H9 (cell line): ENCODE data around the gene CACNA1I. TPM values are rescaled to one million over a fixed set of nuclear protein-coding genes. Genes with fewer than 3 reads are reported as not detected.

ENCODE experiments used
- DNase-seq: peaks from one replicate; pipeline ENCODE4 v3.0.0-alpha.2; 2017
- H2AFZ ChIP-seq: one replicate; pipeline ENCODE4 v1.6.1; 2013; ENCODE audit warnings: mild to moderate bottlenecking, low read length, control low read depth, moderate library complexity
- H2AK5ac ChIP-seq: 2 replicates; pipeline ENCODE4 v1.6.1; 2013; ENCODE audit warnings: low read length, control low read depth, mixed read lengths; ENCODE audit not compliant: insufficient read length
- H2BK120ac ChIP-seq: one replicate; pipeline ENCODE4 v1.6.1; 2013; ENCODE audit warnings: low read depth, mild to moderate bottlenecking, low read length, control low read depth, inconsistent platforms; ENCODE audit not compliant: poor library complexity, severe bottlenecking
- H2BK12ac ChIP-seq: 2 replicates; pipeline ENCODE4 v1.6.1; 2013; ENCODE audit warnings: low read length, control low read depth, mixed read lengths, low read depth; ENCODE audit not compliant: insufficient read length
- H2BK15ac ChIP-seq: 2 replicates; pipeline ENCODE4 v1.6.1; 2013; ENCODE audit warnings: low read depth, low read length, control low read depth
- H2BK20ac ChIP-seq: one replicate; pipeline ENCODE4 v1.6.1; 2013; ENCODE audit warnings: low read depth, mild to moderate bottlenecking, low read length, control low read depth, inconsistent platforms; ENCODE audit not compliant: poor library complexity, severe bottlenecking
- H2BK5ac ChIP-seq: 2 replicates; pipeline ENCODE4 v1.6.1; 2013; ENCODE audit warnings: low read length, control low read depth, mixed read lengths; ENCODE audit not compliant: insufficient read length
- H3K14ac ChIP-seq: 2 replicates; pipeline ENCODE4 v1.6.1; 2013; ENCODE audit warnings: low read length, control low read depth; ENCODE audit not compliant: insufficient read depth
- H3K18ac ChIP-seq: 2 replicates; pipeline ENCODE4 v1.6.1; 2013; ENCODE audit warnings: low read depth, mild to moderate bottlenecking, mixed read lengths, low read length, control low read depth; ENCODE audit not compliant: insufficient read length
- H3K23ac ChIP-seq: 2 replicates; pipeline ENCODE4 v1.6.1; 2013; ENCODE audit warnings: low read length, control low read depth, mixed read lengths, low read depth; ENCODE audit not compliant: insufficient read length
- H3K23me2 ChIP-seq: 2 replicates; pipeline ENCODE4 v1.6.1; 2013; ENCODE audit warnings: low read depth, mild to moderate bottlenecking, mixed read lengths, low read length, control low read depth; ENCODE audit not compliant: insufficient read length, poor library complexity, severe bottlenecking
- H3K27ac ChIP-seq: 2 replicates; pipeline ENCODE4 v1.5.1; 2013; ENCODE audit warnings: low read length, control low read depth, mixed read lengths, low read depth; ENCODE audit not compliant: insufficient read length
- H3K27me3 ChIP-seq: 2 replicates; pipeline ENCODE4 v1.6.1; 2013; ENCODE audit warnings: low read length, control low read depth, inconsistent platforms; ENCODE audit not compliant: insufficient read depth
- H3K4ac ChIP-seq: 2 replicates; pipeline ENCODE4 v1.6.1; 2013; ENCODE audit warnings: low read depth, mild to moderate bottlenecking, control low read depth, inconsistent platforms, low read length, moderate library complexity
- H3K4me1 ChIP-seq: 2 replicates; pipeline ENCODE4 v1.6.1; 2013; ENCODE audit warnings: low read length, control low read depth, inconsistent platforms; ENCODE audit not compliant: insufficient read depth
- H3K4me2 ChIP-seq: 2 replicates; pipeline ENCODE4 v1.6.1; 2013; ENCODE audit warnings: low read length, control low read depth, mixed read lengths; ENCODE audit not compliant: insufficient read length, insufficient read depth
- H3K56ac ChIP-seq: 2 replicates; pipeline ENCODE4 v1.6.1; 2013; ENCODE audit warnings: low read depth, mild to moderate bottlenecking, mixed read lengths, low read length, control low read depth; ENCODE audit not compliant: insufficient read length
- H3K79me1 ChIP-seq: 2 replicates; pipeline ENCODE4 v1.6.1; 2013; ENCODE audit warnings: low read depth, mild to moderate bottlenecking, moderate library complexity, low read length, control low read depth, inconsistent platforms; ENCODE audit not compliant: insufficient read depth, poor library complexity, severe bottlenecking
- H3K79me2 ChIP-seq: 2 replicates; pipeline ENCODE4 v1.6.1; 2013; ENCODE audit warnings: low read length, control low read depth, inconsistent platforms; ENCODE audit not compliant: insufficient read depth
- H3K9ac ChIP-seq: 2 replicates; pipeline ENCODE4 v1.6.1; 2013; ENCODE audit warnings: low read length, control low read depth, mixed read lengths; ENCODE audit not compliant: insufficient read length; ENCODE audit errors: extremely low read depth
- H3K9me3 ChIP-seq: one replicate; pipeline ENCODE4 v1.6.1; 2013; ENCODE audit warnings: low read depth, low read length, inconsistent platforms; ENCODE audit not compliant: control insufficient read depth
- H3T11ph ChIP-seq: one replicate; pipeline ENCODE4 v1.6.1; 2013; ENCODE audit warnings: mild to moderate bottlenecking, low read length, control low read depth, inconsistent platforms
- H4K20me1 ChIP-seq: one replicate; pipeline ENCODE4 v1.6.1; 2013; ENCODE audit not compliant: control insufficient read depth, insufficient read length, insufficient read depth
- H4K5ac ChIP-seq: 2 replicates; pipeline ENCODE4 v1.6.1; 2013; ENCODE audit warnings: low read depth, mild to moderate bottlenecking, mixed read lengths, low read length, control low read depth; ENCODE audit not compliant: insufficient read length
- H4K8ac ChIP-seq: replicated peaks from 2 replicates; pipeline ENCODE4 v1.6.1; 2013; ENCODE audit warnings: low read length, control low read depth, mixed read lengths, low read depth; ENCODE audit not compliant: insufficient read length
- H4K91ac ChIP-seq: 2 replicates; pipeline ENCODE4 v1.6.1; 2013; ENCODE audit warnings: low read depth, mild to moderate bottlenecking, moderate library complexity, mixed read lengths, low read length, control low read depth; ENCODE audit not compliant: insufficient read length
- H3K27ac Mint-ChIP-seq, 3 experiments: 2 replicates in 2 of 3; 3 replicates in 1 of 3; pipeline ENCODE4 v1.8.0; 2020 to 2021; ENCODE audit warnings: mixed read lengths in 3 of 3, mild to moderate bottlenecking in 1 of 3, moderate library complexity in 1 of 3
- H3K27me3 Mint-ChIP-seq: 2 replicates; pipeline ENCODE4 v1.8.0; 2021; ENCODE audit warnings: low read depth, mild to moderate bottlenecking, moderate library complexity, mixed read lengths
- H3K36me3 Mint-ChIP-seq, 3 experiments: 2 replicates in 2 of 3; 3 replicates in 1 of 3; pipeline ENCODE4 v1.8.0; 2020 to 2021; ENCODE audit warnings: low read depth in 3 of 3, mixed read lengths in 3 of 3; ENCODE audit not compliant: insufficient read depth in 1 of 3
- H3K4me1 Mint-ChIP-seq, 2 experiments: 2 replicates each; pipeline ENCODE4 v1.8.0; 2020; ENCODE audit warnings: mixed read lengths in 2 of 2
- H3K4me3 Mint-ChIP-seq, 2 experiments: 2 replicates in 1 of 2; 3 replicates in 1 of 2; pipeline ENCODE4 v1.8.0; 2020 to 2021; ENCODE audit warnings: mild to moderate bottlenecking in 2 of 2, mixed read lengths in 2 of 2, moderate library complexity in 1 of 2
- H3K9me3 Mint-ChIP-seq, 2 experiments: 2 replicates in 1 of 2; 3 replicates in 1 of 2; pipeline ENCODE4 v1.8.0; 2020; ENCODE audit warnings: mild to moderate bottlenecking in 2 of 2, mixed read lengths in 2 of 2, moderate library complexity in 1 of 2
- WGBS: extraction: QIAGEN DNeasy Blood & Tissue Kit; methylation state at CpG from one replicate; pipeline ENCODE4 v1.1.7; 2013; ENCODE audit warnings: missing lambda C conversion rate, low lambda C conversion rate, mixed read lengths; ENCODE audit not compliant: insufficient read length; ENCODE audit errors: extremely low coverage; 5-methylcytosine and 5-hydroxymethylcytosine counted together
- total RNA-seq: library from RNA; stranded (reverse); gene quantifications from 2 replicates; pipeline ENCODE4 v1.2.1, GENCODE V29; 2021
- TF ChIP-seq, protein P1 (sequence below): fragments of 200-600 bp; sonication (generic); conservative IDR thresholded peaks from 3 replicates; pipeline ENCODE4 v1.8.0; 2021; ENCODE audit warnings: antibody characterized with exemption, mild to moderate bottlenecking

The CACNA1I gene
- total RNA-seq, 1 experiment from 2014 or later: 0.50 TPM

GRCh38 chr22:39581303-39581702 is 10.8 kb downstream of the CACNA1I start:
- Histone ChIP-seq H3K56ac (no peak overlapping the region), H3K4me2 (no peak overlapping the region), H3T11ph (no peak overlapping the region), H3K9ac (no peak overlapping the region), H3K23me2 (no peaks in the 10 kb centered on the region), H2AFZ (no peak overlapping the region), H3K27me3 (no peaks in the 10 kb centered on the region), H4K91ac (no peak overlapping the region), H3K4ac (no peak overlapping the region), H3K79me1 (no peaks in the 10 kb centered on the region), H2AK5ac (no peak overlapping the region), H3K4me1 (no peaks in the 10 kb centered on the region), H2BK15ac (no peak overlapping the region), H3K9me3 (no peaks in the 10 kb centered on the region), H3K27ac (no peak overlapping the region), H3K14ac (no peak overlapping the region), H2BK5ac (no peak overlapping the region), H4K20me1 (no peaks in the 10 kb centered on the region), H3K23ac (no peak overlapping the region), H4K8ac (no peak overlapping the region), H3K79me2 (no peaks in the 10 kb centered on the region), H2BK20ac (no peak overlapping the region), H2BK12ac (no peak overlapping the region), H3K18ac (no peak overlapping the region), H2BK120ac (no peak overlapping the region), H4K5ac (no peak overlapping the region)
- no peak for DNase-seq
- WGBS: no CpG with 5 or more reads among the region's 8 CpGs
- peaks cover 8 to 17% of the 10 kb centered on the region in 2 experiments for H3K4me1 Mint-ChIP-seq
- H3K27me3 Mint-ChIP-seq: peaks cover 36% of the 10 kb centered on the region
- no peaks in the 10 kb centered on the region; a peak in 1 of 7 replicates for H3K36me3 Mint-ChIP-seq
- H3K27ac Mint-ChIP-seq: no peak overlapping the region; a peak in 1 of 7 replicates
- peaks cover 0 to 4% of the 10 kb centered on the region in 2 experiments; a peak in 3 of 5 replicates for H3K9me3 Mint-ChIP-seq
- H3K4me3 Mint-ChIP-seq: no peak overlapping the region
- TF ChIP-seq, protein P1, sequence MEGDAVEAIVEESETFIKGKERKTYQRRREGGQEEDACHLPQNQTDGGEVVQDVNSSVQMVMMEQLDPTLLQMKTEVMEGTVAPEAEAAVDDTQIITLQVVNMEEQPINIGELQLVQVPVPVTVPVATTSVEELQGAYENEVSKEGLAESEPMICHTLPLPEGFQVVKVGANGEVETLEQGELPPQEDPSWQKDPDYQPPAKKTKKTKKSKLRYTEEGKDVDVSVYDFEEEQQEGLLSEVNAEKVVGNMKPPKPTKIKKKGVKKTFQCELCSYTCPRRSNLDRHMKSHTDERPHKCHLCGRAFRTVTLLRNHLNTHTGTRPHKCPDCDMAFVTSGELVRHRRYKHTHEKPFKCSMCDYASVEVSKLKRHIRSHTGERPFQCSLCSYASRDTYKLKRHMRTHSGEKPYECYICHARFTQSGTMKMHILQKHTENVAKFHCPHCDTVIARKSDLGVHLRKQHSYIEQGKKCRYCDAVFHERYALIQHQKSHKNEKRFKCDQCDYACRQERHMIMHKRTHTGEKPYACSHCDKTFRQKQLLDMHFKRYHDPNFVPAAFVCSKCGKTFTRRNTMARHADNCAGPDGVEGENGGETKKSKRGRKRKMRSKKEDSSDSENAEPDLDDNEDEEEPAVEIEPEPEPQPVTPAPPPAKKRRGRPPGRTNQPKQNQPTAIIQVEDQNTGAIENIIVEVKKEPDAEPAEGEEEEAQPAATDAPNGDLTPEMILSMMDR: no peak
